WTC11 (cell line): ENCODE results near the gene BPTF. TPM values are rescaled to one million over a fixed set of nuclear protein-coding genes. Genes with fewer than 3 reads are reported as not detected.

Experiments used
- ATAC-seq: fragments of 200-7000 bp; cut with Tn5 transposase; 2 replicates; pipeline ENCODE4 v1.10.0; 2021; ENCODE audit warnings: mild to moderate bottlenecking, moderate library complexity
- CTCF ChIA-PET: fragments of 300-600 bp; sonication (Branson Sonifier 250); formaldehyde crosslinking; loops from one replicate; lab custom pipeline; 2021; ENCODE audit warnings: antibody characterized with exemption; lab: Charles Lee
- POLR2A ChIA-PET: fragments of 350-600 bp; sonication (Branson Sonifier 250); formaldehyde crosslinking; loops from one replicate; lab custom pipeline; 2021; ENCODE audit warnings: antibody characterized with exemption; lab: Charles Lee
- DNase-seq: peaks from one replicate; pipeline ENCODE4 v3.0.0; 2021; ENCODE audit warnings: low spot score
- H3K27ac Mint-ChIP-seq: 2 replicates; pipeline ENCODE4 v1.8.0; 2021; ENCODE audit warnings: mixed read lengths
- H3K27me3 Mint-ChIP-seq: 2 replicates; pipeline ENCODE4 v1.8.0; 2021; ENCODE audit warnings: low read depth, mild to moderate bottlenecking, moderate library complexity, mixed read lengths
- H3K36me3 Mint-ChIP-seq: 2 replicates; pipeline ENCODE4 v1.8.0; 2021; ENCODE audit warnings: mixed read lengths
- H3K4me1 Mint-ChIP-seq: 2 replicates; pipeline ENCODE4 v1.8.0; 2022; ENCODE audit warnings: mixed read lengths
- H3K4me3 Mint-ChIP-seq: 2 replicates; pipeline ENCODE4 v1.8.0; 2021; ENCODE audit warnings: mild to moderate bottlenecking, moderate library complexity, mixed read lengths
- H3K9me3 Mint-ChIP-seq: 2 replicates; pipeline ENCODE4 v1.8.0; 2021; ENCODE audit warnings: mixed read lengths
- CREB1 ChIP-seq: sonication (generic); formaldehyde crosslinking; IDR thresholded peaks from 2 replicates; pipeline ENCODE4 v1.8.0; 2023; ENCODE audit warnings: mild to moderate bottlenecking, missing genetic modification reagents
- CREM ChIP-seq: sonication (generic); formaldehyde crosslinking; IDR thresholded peaks from 2 replicates; pipeline ENCODE4 v1.8.1; 2022; ENCODE audit warnings: mild to moderate bottlenecking, missing genetic modification reagents, moderate library complexity
- FOXK1 ChIP-seq: sonication (generic); formaldehyde crosslinking; IDR thresholded peaks from 2 replicates; pipeline ENCODE4 v1.8.0; 2022; ENCODE audit warnings: mild to moderate bottlenecking, moderate library complexity, missing genetic modification reagents
- GTF2I ChIP-seq: fragments of 250-450 bp; sonication (Bioruptor Pico); conservative IDR thresholded peaks from 2 replicates; pipeline ENCODE4 v1.4.0; 2021; ENCODE audit warnings: mild to moderate bottlenecking
- NFE2L1 ChIP-seq: sonication (generic); formaldehyde crosslinking; IDR thresholded peaks from 2 replicates; pipeline ENCODE4 v1.8.1; 2023; ENCODE audit warnings: missing genetic modification reagents
- PRRX2 ChIP-seq: fragments of 250-450 bp; sonication (Bioruptor Pico); IDR thresholded peaks from 2 replicates; pipeline ENCODE4 v1.8.0; 2021; ENCODE audit warnings: mild to moderate bottlenecking
- RELA ChIP-seq: sonication (generic); formaldehyde crosslinking; IDR thresholded peaks from 2 replicates; pipeline ENCODE4 v1.8.1; 2022; ENCODE audit warnings: missing genetic modification reagents, mild to moderate bottlenecking, borderline replicate concordance
- RORB ChIP-seq: fragments of 250-450 bp; sonication (Bioruptor Pico); IDR thresholded peaks from 2 replicates; pipeline ENCODE4 v1.9.0; 2021; ENCODE audit warnings: mild to moderate bottlenecking
- TEAD4 ChIP-seq: sonication (generic); formaldehyde crosslinking; IDR thresholded peaks from 2 replicates; pipeline ENCODE4 v1.8.0; 2022; ENCODE audit warnings: mild to moderate bottlenecking, missing genetic modification reagents
- ZBTB21 ChIP-seq: sonication (generic); formaldehyde crosslinking; IDR thresholded peaks from 2 replicates; pipeline ENCODE4 v1.8.1; 2023; ENCODE audit warnings: mild to moderate bottlenecking, missing genetic modification reagents, borderline replicate concordance
- ZNF263 ChIP-seq: sonication (generic); formaldehyde crosslinking; IDR thresholded peaks from 2 replicates; pipeline ENCODE4 v1.8.1; 2022; ENCODE audit warnings: low read depth, mild to moderate bottlenecking, moderate library complexity, missing genetic modification reagents
- total RNA-seq: library from RNA; stranded (reverse); gene quantifications from 3 replicates; pipeline ENCODE4 v1.2.3, GENCODE V29; 2021
- TF ChIP-seq, protein P1 (sequence below): sonication (generic); formaldehyde crosslinking; IDR thresholded peaks from 2 replicates; pipeline ENCODE4 v1.8.1; 2022; ENCODE audit warnings: low read depth, mild to moderate bottlenecking, moderate library complexity, missing genetic modification reagents, borderline replicate concordance
- TF ChIP-seq, protein P2 (sequence below): fragments of 250-450 bp; sonication (Bioruptor Pico); IDR thresholded peaks from 2 replicates; pipeline ENCODE4 v1.9.0; 2021; ENCODE audit warnings: mild to moderate bottlenecking, borderline replicate concordance
- TF ChIP-seq, protein P3 (sequence below): sonication (generic); formaldehyde crosslinking; IDR thresholded peaks from 2 replicates; pipeline ENCODE4 v1.8.0; 2022; ENCODE audit warnings: mild to moderate bottlenecking, missing genetic modification reagents
- TF ChIP-seq, protein P4 (sequence below): sonication (generic); formaldehyde crosslinking; conservative IDR thresholded peaks from 2 replicates; pipeline ENCODE4 v1.8.1; 2022; ENCODE audit warnings: mild to moderate bottlenecking, missing genetic modification reagents
- TF ChIP-seq, protein P5 (sequence below): sonication (generic); formaldehyde crosslinking; IDR thresholded peaks from 2 replicates; pipeline ENCODE4 v1.8.1; 2023; ENCODE audit warnings: mild to moderate bottlenecking, missing genetic modification reagents, moderate library complexity
- TF ChIP-seq, protein P6 (sequence below): fragments of 250-450 bp; sonication (Bioruptor Pico); IDR thresholded peaks from 2 replicates; pipeline ENCODE4 v1.9.0; 2021; ENCODE audit warnings: mild to moderate bottlenecking

The BPTF gene
- total RNA-seq, 1 experiment from 2014 or later: 178 TPM

DNA sequence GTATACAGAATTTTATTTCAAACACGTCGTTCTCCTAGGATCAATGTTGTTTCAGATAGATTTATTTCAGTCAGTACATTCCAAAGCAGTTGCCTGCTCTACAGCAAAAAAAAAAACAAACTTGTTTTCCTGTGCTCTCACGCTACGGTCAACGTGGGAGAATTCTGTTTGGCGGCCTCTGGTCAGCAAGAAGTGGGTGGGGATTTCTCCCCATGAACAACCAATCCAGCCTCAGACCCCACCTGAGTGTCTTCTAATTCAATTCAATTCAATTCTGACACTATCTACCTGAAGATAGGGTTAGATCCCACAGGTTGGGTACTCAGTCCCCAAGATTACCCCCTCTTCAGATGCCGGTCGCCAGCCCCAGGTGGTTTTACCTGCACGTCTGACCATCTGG lies 148.9 kb downstream of the BPTF start:
- TF ChIP-seq, protein P1, sequence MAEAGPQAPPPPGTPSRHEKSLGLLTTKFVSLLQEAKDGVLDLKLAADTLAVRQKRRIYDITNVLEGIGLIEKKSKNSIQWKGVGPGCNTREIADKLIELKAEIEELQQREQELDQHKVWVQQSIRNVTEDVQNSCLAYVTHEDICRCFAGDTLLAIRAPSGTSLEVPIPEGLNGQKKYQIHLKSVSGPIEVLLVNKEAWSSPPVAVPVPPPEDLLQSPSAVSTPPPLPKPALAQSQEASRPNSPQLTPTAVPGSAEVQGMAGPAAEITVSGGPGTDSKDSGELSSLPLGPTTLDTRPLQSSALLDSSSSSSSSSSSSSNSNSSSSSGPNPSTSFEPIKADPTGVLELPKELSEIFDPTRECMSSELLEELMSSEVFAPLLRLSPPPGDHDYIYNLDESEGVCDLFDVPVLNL (CRISPR knock-in tag): no peak
- TF ChIP-seq, protein P2, sequence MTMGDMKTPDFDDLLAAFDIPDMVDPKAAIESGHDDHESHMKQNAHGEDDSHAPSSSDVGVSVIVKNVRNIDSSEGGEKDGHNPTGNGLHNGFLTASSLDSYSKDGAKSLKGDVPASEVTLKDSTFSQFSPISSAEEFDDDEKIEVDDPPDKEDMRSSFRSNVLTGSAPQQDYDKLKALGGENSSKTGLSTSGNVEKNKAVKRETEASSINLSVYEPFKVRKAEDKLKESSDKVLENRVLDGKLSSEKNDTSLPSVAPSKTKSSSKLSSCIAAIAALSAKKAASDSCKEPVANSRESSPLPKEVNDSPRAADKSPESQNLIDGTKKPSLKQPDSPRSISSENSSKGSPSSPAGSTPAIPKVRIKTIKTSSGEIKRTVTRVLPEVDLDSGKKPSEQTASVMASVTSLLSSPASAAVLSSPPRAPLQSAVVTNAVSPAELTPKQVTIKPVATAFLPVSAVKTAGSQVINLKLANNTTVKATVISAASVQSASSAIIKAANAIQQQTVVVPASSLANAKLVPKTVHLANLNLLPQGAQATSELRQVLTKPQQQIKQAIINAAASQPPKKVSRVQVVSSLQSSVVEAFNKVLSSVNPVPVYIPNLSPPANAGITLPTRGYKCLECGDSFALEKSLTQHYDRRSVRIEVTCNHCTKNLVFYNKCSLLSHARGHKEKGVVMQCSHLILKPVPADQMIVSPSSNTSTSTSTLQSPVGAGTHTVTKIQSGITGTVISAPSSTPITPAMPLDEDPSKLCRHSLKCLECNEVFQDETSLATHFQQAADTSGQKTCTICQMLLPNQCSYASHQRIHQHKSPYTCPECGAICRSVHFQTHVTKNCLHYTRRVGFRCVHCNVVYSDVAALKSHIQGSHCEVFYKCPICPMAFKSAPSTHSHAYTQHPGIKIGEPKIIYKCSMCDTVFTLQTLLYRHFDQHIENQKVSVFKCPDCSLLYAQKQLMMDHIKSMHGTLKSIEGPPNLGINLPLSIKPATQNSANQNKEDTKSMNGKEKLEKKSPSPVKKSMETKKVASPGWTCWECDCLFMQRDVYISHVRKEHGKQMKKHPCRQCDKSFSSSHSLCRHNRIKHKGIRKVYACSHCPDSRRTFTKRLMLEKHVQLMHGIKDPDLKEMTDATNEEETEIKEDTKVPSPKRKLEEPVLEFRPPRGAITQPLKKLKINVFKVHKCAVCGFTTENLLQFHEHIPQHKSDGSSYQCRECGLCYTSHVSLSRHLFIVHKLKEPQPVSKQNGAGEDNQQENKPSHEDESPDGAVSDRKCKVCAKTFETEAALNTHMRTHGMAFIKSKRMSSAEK (CRISPR knock-in tag): no peak
- TF ChIP-seq, protein P3, sequence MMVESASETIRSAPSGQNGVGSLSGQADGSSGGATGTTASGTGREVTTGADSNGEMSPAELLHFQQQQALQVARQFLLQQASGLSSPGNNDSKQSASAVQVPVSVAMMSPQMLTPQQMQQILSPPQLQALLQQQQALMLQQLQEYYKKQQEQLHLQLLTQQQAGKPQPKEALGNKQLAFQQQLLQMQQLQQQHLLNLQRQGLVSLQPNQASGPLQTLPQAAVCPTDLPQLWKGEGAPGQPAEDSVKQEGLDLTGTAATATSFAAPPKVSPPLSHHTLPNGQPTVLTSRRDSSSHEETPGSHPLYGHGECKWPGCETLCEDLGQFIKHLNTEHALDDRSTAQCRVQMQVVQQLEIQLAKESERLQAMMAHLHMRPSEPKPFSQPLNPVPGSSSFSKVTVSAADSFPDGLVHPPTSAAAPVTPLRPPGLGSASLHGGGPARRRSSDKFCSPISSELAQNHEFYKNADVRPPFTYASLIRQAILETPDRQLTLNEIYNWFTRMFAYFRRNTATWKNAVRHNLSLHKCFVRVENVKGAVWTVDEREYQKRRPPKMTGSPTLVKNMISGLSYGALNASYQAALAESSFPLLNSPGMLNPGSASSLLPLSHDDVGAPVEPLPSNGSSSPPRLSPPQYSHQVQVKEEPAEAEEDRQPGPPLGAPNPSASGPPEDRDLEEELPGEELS (CRISPR knock-in tag): no peak
- TF ChIP-seq NFE2L1 (CRISPR knock-in tag): no peak
- TF ChIP-seq CREB1 (CRISPR knock-in tag): no peak
- no peak for TF ChIP-seq TEAD4
- TF ChIP-seq RELA (CRISPR knock-in tag): no peak
- TF ChIP-seq, protein P4, sequence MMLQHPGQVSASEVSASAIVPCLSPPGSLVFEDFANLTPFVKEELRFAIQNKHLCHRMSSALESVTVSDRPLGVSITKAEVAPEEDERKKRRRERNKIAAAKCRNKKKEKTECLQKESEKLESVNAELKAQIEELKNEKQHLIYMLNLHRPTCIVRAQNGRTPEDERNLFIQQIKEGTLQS (CRISPR knock-in tag): no peak
- no peak for TF ChIP-seq ZNF263 (CRISPR knock-in tag)
- TF ChIP-seq CREM: no peak
- no peak for TF ChIP-seq RORB
- TF ChIP-seq GTF2I (CRISPR knock-in tag): no peak
- TF ChIP-seq, protein P5, sequence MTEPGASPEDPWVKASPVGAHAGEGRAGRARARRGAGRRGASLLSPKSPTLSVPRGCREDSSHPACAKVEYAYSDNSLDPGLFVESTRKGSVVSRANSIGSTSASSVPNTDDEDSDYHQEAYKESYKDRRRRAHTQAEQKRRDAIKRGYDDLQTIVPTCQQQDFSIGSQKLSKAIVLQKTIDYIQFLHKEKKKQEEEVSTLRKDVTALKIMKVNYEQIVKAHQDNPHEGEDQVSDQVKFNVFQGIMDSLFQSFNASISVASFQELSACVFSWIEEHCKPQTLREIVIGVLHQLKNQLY (CRISPR knock-in tag): no peak
- no peak for TF ChIP-seq ZBTB21
- no peak for TF ChIP-seq PRRX2 (CRISPR knock-in tag)
- TF ChIP-seq FOXK1 (CRISPR knock-in tag): no peak
- TF ChIP-seq, protein P6, sequence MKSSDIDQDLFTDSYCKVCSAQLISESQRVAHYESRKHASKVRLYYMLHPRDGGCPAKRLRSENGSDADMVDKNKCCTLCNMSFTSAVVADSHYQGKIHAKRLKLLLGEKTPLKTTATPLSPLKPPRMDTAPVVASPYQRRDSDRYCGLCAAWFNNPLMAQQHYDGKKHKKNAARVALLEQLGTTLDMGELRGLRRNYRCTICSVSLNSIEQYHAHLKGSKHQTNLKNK (CRISPR knock-in tag): no peak
- peak overlapping the region; percentile 100 for H3K27ac Mint-ChIP-seq
- peaks cover 16% of the 10 kb centered on the region for H3K36me3 Mint-ChIP-seq
- H3K4me1 Mint-ChIP-seq: peaks cover 30% of the 10 kb centered on the region
- H3K27me3 Mint-ChIP-seq: no peaks in the 10 kb centered on the region
- ChIA-PET CTCF (interaction anchor here (0.8 to 1.5 kb wide), 13 partner anchors 8 to 231 kb away, joined by 3 to 10 read pairs (median 4); no protein-coding TSS in a partner anchor), POLR2A (interaction anchor here (0.5 to 1.2 kb wide), 9 partner anchors 14 to 536 kb away, joined by 3 to 10 read pairs (median 6); partner anchors contain the start of gene KPNA2)
- H3K9me3 Mint-ChIP-seq: no peaks in the 10 kb centered on the region
- ATAC-seq: peak; percentile 46
- DNase-seq: peak; percentile 31
- H3K4me3 Mint-ChIP-seq: peak overlapping the region; percentile 85
